ENCODE data around the gene MBD3L2. TPM values are rescaled to one million over a fixed set of nuclear protein-coding genes. Genes with fewer than 3 reads are reported as not detected.
A peak's percentile ranks its signal among the peaks of the same experiment; 100 is the strongest.

Gene MBD3L2
- total RNA-seq, 6 experiments from 2014 or later: not detected

DNA sequence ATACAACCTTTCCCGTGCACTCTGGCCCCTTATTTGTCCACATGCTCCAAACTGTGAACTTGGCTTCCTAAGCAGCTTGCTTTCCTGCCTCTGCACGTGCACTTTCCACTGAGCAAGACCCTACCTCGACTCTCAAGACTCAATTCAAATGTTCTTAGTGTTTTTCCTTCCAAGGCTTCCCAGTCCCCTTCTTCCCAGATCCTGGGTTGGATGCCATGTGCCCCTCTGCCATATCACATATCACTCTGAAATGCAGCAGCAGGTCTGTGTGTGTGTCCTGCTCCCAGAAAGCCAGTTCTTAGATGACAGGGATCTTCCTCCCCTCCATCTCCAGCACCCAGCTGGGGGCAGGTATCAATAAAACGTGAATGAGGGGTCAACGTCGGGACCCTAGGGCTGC lies 23.4 kb downstream of the MBD3L2 start:
- no peak overlapping the region; the same call in 1 of the 2 replicates for H3K27ac Mint-ChIP-seq
- no peak for DNase-seq
- peaks cover 4% of the 10 kb centered on the region for H3K27me3 Mint-ChIP-seq (ENCODE audit: insufficient read depth)
- H3K4me3 Mint-ChIP-seq: peak overlapping the region; percentile 64
- H3K4me1 Mint-ChIP-seq (ENCODE audit: low read depth): peaks cover 17% of the 10 kb centered on the region
- peaks cover 34% of the 10 kb centered on the region for H3K9me3 Mint-ChIP-seq
- TF ChIP-seq, protein P1, sequence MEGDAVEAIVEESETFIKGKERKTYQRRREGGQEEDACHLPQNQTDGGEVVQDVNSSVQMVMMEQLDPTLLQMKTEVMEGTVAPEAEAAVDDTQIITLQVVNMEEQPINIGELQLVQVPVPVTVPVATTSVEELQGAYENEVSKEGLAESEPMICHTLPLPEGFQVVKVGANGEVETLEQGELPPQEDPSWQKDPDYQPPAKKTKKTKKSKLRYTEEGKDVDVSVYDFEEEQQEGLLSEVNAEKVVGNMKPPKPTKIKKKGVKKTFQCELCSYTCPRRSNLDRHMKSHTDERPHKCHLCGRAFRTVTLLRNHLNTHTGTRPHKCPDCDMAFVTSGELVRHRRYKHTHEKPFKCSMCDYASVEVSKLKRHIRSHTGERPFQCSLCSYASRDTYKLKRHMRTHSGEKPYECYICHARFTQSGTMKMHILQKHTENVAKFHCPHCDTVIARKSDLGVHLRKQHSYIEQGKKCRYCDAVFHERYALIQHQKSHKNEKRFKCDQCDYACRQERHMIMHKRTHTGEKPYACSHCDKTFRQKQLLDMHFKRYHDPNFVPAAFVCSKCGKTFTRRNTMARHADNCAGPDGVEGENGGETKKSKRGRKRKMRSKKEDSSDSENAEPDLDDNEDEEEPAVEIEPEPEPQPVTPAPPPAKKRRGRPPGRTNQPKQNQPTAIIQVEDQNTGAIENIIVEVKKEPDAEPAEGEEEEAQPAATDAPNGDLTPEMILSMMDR (IDR thresholded peaks at IDR 0.05): no peak
- peaks cover 49% of the 10 kb centered on the region for H3K36me3 Mint-ChIP-seq (ENCODE audit: low read depth)

DNA sequence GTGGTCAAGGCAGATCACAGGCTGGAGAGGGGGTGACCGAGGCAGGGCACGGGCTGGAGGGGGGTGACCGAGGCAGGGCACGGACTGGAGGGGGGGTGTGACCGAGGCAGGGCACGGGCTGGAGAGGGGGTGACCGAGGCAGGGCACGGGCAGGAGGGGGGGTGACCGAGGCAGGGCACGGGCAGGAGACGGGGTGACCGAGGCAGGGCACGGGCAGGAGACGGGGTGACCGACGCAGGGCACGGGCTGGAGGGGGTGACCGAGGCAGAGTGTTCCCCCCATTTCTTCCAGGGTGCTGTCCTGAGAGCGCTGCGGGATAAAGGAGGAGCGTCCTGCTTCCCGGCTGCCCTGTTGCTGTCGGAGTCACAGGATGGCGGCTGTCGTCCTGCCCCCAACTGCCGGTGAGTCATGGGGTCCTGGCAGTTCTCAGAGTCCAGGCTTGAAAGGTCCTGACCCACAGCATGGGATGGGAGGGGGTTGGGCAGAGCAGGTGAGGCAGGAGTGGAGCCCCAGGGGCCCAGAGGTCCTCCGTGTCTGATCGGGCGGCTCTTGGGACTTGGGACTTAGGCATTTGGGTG lies 25.7 kb downstream of the MBD3L2 start:
- no peak overlapping the region for H3K4me3 Mint-ChIP-seq
- TF ChIP-seq, protein P1 (IDR thresholded peaks at IDR 0.05): no peak

DNA sequence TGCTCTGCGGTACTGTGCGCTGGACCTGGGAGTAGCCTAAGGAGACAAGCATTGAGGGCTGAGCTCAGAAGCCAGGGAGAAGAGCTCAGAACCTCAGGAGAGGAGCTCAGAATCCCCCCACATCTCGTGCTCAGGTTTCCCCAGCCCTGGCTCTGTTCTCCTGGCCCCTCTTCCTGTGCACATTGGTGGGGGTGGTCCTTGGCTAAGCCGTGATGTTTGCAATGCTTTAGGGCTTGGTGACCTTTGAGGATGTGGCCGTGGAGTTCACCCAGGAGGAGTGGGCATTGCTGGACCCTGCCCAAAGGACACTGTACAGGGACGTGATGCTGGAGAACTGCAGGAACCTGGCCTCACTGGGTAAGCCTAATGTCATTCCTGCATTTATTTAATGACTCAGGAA lies 27.0 kb downstream of the MBD3L2 start:
- Mint-ChIP-seq H3K27ac (no peak overlapping the region), H3K36me3 (ENCODE audit: low read depth) (peaks cover 85% of the 10 kb centered on the region), H3K27me3 (ENCODE audit: insufficient read depth) (peaks cover 3% of the 10 kb centered on the region; the same call in 1 of the 2 replicates), H3K4me1 (ENCODE audit: low read depth) (no peaks in the 10 kb centered on the region), H3K9me3 (peaks cover 70% of the 10 kb centered on the region), H3K4me3 (no peak overlapping the region)
- no peak for DNase-seq
- TF ChIP-seq, protein P1 (IDR thresholded peaks at IDR 0.05): no peak

More for the DNA sequence above, 25.7 kb downstream of the MBD3L2 start:
- H3K9me3 Mint-ChIP-seq: peaks cover 57% of the 10 kb centered on the region
- peaks cover 3% of the 10 kb centered on the region; the same call in 1 of the 2 replicates for H3K27me3 Mint-ChIP-seq (ENCODE audit: insufficient read depth)
- no peaks in the 10 kb centered on the region for H3K4me1 Mint-ChIP-seq (ENCODE audit: low read depth)
- H3K27ac Mint-ChIP-seq: no peak overlapping the region
- no peak for DNase-seq
- H3K36me3 Mint-ChIP-seq (ENCODE audit: low read depth): peaks cover 72% of the 10 kb centered on the region

DNA sequence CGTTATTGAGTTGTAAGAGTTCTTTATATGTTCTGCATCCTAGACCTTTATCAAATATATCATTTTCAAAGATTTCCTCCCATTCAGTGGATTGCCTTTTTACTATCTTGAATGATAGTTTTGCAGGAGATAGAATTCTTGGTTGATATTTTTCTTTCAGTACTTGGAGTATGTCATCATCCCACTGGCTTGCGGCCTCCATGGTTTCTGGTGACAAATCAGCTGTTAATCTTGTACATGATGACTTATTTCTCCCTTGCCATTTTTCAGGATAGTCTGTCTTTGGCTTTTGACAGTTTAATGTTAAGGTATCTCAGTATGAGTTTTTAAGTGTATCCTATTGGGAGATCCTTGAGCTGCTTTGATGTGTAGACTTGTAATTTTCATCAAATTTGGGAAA lies 28.9 kb downstream of the MBD3L2 start:
- Mint-ChIP-seq H3K27me3 (ENCODE audit: insufficient read depth) (peaks cover 4% of the 10 kb centered on the region), H3K4me1 (ENCODE audit: low read depth) (no peaks in the 10 kb centered on the region), H3K36me3 (ENCODE audit: low read depth) (peaks cover 96% of the 10 kb centered on the region), H3K9me3 (peaks cover 83% of the 10 kb centered on the region), H3K27ac (no peak overlapping the region), H3K4me3 (no peak overlapping the region)
- DNase-seq: no peak
- TF ChIP-seq, protein P1 (IDR thresholded peaks at IDR 0.05): no peak

- Mint-ChIP-seq H3K27ac (no peak overlapping the region; the same call in 1 of the 2 replicates), H3K9me3 (peaks cover 96% of the 10 kb centered on the region), H3K27me3 (ENCODE audit: insufficient read depth) (peaks cover 5% of the 10 kb centered on the region), H3K4me3 (no peak overlapping the region), H3K36me3 (ENCODE audit: low read depth) (peaks cover 81% of the 10 kb centered on the region), H3K4me1 (ENCODE audit: low read depth) (no peaks in the 10 kb centered on the region)
- DNase-seq: peak; percentile 4
- TF ChIP-seq, protein P1 (IDR thresholded peaks at IDR 0.05): no peak
These were observed 34.2 kb downstream of the MBD3L2 start for GRCh38 chr19:7083076-7083956.
